ENCODE results near the gene DIP2A.

The DIP2A gene

DNA sequence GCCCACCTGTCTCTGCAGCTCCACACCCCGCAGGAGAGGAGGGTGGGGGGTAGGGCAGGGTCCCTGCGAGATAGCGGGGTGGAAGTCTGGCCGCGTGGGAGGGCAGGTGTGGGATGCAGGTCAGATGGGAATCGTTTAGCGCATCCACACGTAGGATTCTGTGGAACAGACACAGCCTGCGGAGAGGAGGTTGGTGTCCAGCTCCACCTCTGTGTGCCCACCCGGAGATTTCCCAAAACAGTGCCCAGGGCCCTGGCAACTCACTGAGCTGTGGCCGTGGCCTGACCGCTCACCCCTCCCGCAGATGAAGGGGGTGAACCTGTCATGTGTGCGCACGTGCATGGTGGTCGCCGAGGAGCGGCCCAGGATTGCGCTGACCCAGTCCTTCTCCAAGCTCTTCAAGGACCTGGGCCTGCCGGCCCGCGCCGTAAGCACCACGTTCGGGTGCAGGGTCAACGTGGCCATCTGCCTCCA lies 99.3 kb downstream of the DIP2A start:
- Histone ChIP-seq H3K4me3 (ENCODE audit: insufficient read depth, low read length, poor library complexity, severe bottlenecking) (no peak overlapping the region), H3K79me2 (ENCODE audit: insufficient read depth, low read length) (no peaks in the 10 kb centered on the region), H3F3A (ENCODE audit: insufficient read depth) (no peaks in the 10 kb centered on the region), H3K36me3 (ENCODE audit: low read length) (no peaks in the 10 kb centered on the region), H3K27me3 (ENCODE audit: low read length) (no peaks in the 10 kb centered on the region), H3K9ac (ENCODE audit: low read length) (no peak overlapping the region), H3K27ac (ENCODE audit: low read depth, low read length) (no peak overlapping the region), H3K4me2 (ENCODE audit: low read depth, low read length, poor library complexity, severe bottlenecking) (no peak overlapping the region), H3K9me3 (ENCODE audit: insufficient read depth, low read length) (no peaks in the 10 kb centered on the region), H3K9me2 (replicated peaks; ENCODE audit: insufficient read depth, low read length) (no peaks in the 10 kb centered on the region), H4K20me1 (ENCODE audit: low read depth, low read length) (no peaks in the 10 kb centered on the region), H2AFZ (ENCODE audit: low read depth, low read length, severe bottlenecking) (no peak overlapping the region)
- TF ChIP-seq, protein P1, sequence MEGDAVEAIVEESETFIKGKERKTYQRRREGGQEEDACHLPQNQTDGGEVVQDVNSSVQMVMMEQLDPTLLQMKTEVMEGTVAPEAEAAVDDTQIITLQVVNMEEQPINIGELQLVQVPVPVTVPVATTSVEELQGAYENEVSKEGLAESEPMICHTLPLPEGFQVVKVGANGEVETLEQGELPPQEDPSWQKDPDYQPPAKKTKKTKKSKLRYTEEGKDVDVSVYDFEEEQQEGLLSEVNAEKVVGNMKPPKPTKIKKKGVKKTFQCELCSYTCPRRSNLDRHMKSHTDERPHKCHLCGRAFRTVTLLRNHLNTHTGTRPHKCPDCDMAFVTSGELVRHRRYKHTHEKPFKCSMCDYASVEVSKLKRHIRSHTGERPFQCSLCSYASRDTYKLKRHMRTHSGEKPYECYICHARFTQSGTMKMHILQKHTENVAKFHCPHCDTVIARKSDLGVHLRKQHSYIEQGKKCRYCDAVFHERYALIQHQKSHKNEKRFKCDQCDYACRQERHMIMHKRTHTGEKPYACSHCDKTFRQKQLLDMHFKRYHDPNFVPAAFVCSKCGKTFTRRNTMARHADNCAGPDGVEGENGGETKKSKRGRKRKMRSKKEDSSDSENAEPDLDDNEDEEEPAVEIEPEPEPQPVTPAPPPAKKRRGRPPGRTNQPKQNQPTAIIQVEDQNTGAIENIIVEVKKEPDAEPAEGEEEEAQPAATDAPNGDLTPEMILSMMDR (IDR thresholded peaks at IDR 0.05; ENCODE audit: insufficient read depth, low read length, poor library complexity, severe bottlenecking), result no peak
- TF ChIP-seq EZH2phosphoT487 (conservative IDR thresholded peaks at IDR 0.05; ENCODE audit: low read length), result no peak

GRCh38 chr21:46559291-46559983 lies 100.7 kb downstream of the DIP2A start:
- Histone ChIP-seq H3K4me3 (ENCODE audit: insufficient read depth, low read length, poor library complexity, severe bottlenecking) (no peak overlapping the region), H3K9me3 (ENCODE audit: insufficient read depth, low read length) (no peaks in the 10 kb centered on the region), H4K20me1 (ENCODE audit: low read depth, low read length) (no peaks in the 10 kb centered on the region), H3K27me3 (ENCODE audit: low read length) (no peaks in the 10 kb centered on the region), H3K27ac (ENCODE audit: low read depth, low read length) (no peak overlapping the region), H3K36me3 (ENCODE audit: low read length) (no peaks in the 10 kb centered on the region), H2AFZ (ENCODE audit: low read depth, low read length, severe bottlenecking) (no peak overlapping the region), H3K9me2 (replicated peaks; ENCODE audit: insufficient read depth, low read length) (no peaks in the 10 kb centered on the region), H3K4me2 (ENCODE audit: low read depth, low read length, poor library complexity, severe bottlenecking) (no peak overlapping the region), H3F3A (ENCODE audit: insufficient read depth) (no peaks in the 10 kb centered on the region), H3K9ac (ENCODE audit: low read length) (no peak overlapping the region), H3K79me2 (ENCODE audit: insufficient read depth, low read length) (no peaks in the 10 kb centered on the region)
- TF ChIP-seq, protein P1 (IDR thresholded peaks at IDR 0.05; ENCODE audit: insufficient read depth, low read length, poor library complexity, severe bottlenecking), result no peak
- TF ChIP-seq EZH2phosphoT487 (conservative IDR thresholded peaks at IDR 0.05; ENCODE audit: low read length), result no peak

GRCh38 chr21:46560568-46561444 lies 102.1 kb downstream of the DIP2A start:
- H3K9ac ChIP-seq (ENCODE audit: low read length), result no peak overlapping the region
- H3F3A ChIP-seq (ENCODE audit: insufficient read depth), result no peaks in the 10 kb centered on the region
- H3K9me2 ChIP-seq (replicated peaks; ENCODE audit: insufficient read depth, low read length), result no peaks in the 10 kb centered on the region
- H3K27me3 ChIP-seq (ENCODE audit: low read length), result no peaks in the 10 kb centered on the region
- no peaks in the 10 kb centered on the region for H3K79me2 ChIP-seq (ENCODE audit: insufficient read depth, low read length)
- H3K4me3 ChIP-seq (ENCODE audit: insufficient read depth, low read length, poor library complexity, severe bottlenecking), result no peak overlapping the region
- TF ChIP-seq, protein P1 (IDR thresholded peaks at IDR 0.05; ENCODE audit: insufficient read depth, low read length, poor library complexity, severe bottlenecking), result no peak
- TF ChIP-seq EZH2phosphoT487 (conservative IDR thresholded peaks at IDR 0.05; ENCODE audit: low read length), result no peak
- no peaks in the 10 kb centered on the region for H4K20me1 ChIP-seq (ENCODE audit: low read depth, low read length)
- H3K4me2 ChIP-seq (ENCODE audit: low read depth, low read length, poor library complexity, severe bottlenecking), result no peak overlapping the region
- no peak overlapping the region for H2AFZ ChIP-seq (ENCODE audit: low read depth, low read length, severe bottlenecking)
- H3K27ac ChIP-seq (ENCODE audit: low read depth, low read length), result no peak overlapping the region
- H3K9me3 ChIP-seq (ENCODE audit: insufficient read depth, low read length), result no peaks in the 10 kb centered on the region
- no peaks in the 10 kb centered on the region for H3K36me3 ChIP-seq (ENCODE audit: low read length)

All from SU-DHL-6 (cell line).